Panc1 (cell line): Measurements from ENCODE around the gene FAAP20. TPM values are rescaled to one million over a fixed set of nuclear protein-coding genes. Genes with fewer than 3 reads are reported as not detected.
"Not testable (repeated sequence)": the region's sequence is repeated elsewhere in the genome, so short reads cannot be mapped to it uniquely, and the experiment has no call there.

Source experiments
- ATAC-seq: fragments of 200-7000 bp; cut with Tn5 transposase; 2 replicates; pipeline ENCODE4 v1.9.1; 2020; ENCODE audit warnings: mild to moderate bottlenecking, moderate library complexity
- BruUV-seq: library from RNA; stranded (reverse); fragments of 400-500 nt; replicated peaks from 2 replicates; lab custom pipeline; 2021; lab: Mats Ljungman, UMichigan
- CTCF ChIA-PET: fragments of 300-600 bp; sonication (Branson Sonifier 250); formaldehyde crosslinking; loops from one replicate; lab custom pipeline; 2022; ENCODE audit warnings: antibody characterized with exemption; lab: Charles Lee
- POLR2A ChIA-PET: fragments of 300-600 bp; sonication (Branson Sonifier 250); formaldehyde crosslinking; loops from one replicate; lab custom pipeline; 2022; ENCODE audit warnings: antibody characterized with exemption; lab: Charles Lee
- DNase-seq: peaks from one replicate; pipeline ENCODE4 v3.0.0-alpha.2; 2010; ENCODE audit warnings: low read depth, low spot score
- H3K27ac ChIP-seq: 2 replicates; pipeline ENCODE4 v1.5.1; 2011; ENCODE audit warnings: mild to moderate bottlenecking, low read length, inconsistent platforms
- H3K27me3 ChIP-seq: fragments of 200-500 bp; sonication (Bioruptor generic); 2 replicates; pipeline ENCODE4 v1.6.0; 2014; ENCODE audit warnings: low read length, inconsistent platforms; ENCODE audit not compliant: control insufficient read depth, insufficient read depth
- H3K36me3 ChIP-seq: fragments of 200-500 bp; sonication (Bioruptor generic); 2 replicates; pipeline ENCODE4 v1.5.1; 2014; ENCODE audit warnings: inconsistent platforms, mild to moderate bottlenecking, low read length, moderate library complexity; ENCODE audit not compliant: control insufficient read depth, insufficient read depth
- H3K4me1 ChIP-seq: 2 replicates; pipeline ENCODE4 v1.5.1; 2011; ENCODE audit warnings: inconsistent platforms, mild to moderate bottlenecking, low read length, moderate library complexity; ENCODE audit not compliant: control insufficient read depth, insufficient read depth
- H3K4me3 ChIP-seq, 2 experiments: 2 replicates each; pipeline ENCODE4 v1.5.1; 2011 to 2012; ENCODE audit warnings: low read depth in 2 of 2, low read length in 2 of 2, mild to moderate bottlenecking in 2 of 2, inconsistent platforms in 1 of 2, moderate library complexity in 1 of 2
- H3K9me3 ChIP-seq: fragments of 200-500 bp; sonication (Bioruptor generic); 2 replicates; pipeline ENCODE4 v1.5.1; 2014; ENCODE audit warnings: low read depth, mild to moderate bottlenecking, inconsistent platforms, low read length, moderate library complexity; ENCODE audit not compliant: control insufficient read depth, insufficient read depth
- POLR2AphosphoS5 ChIP-seq: IDR thresholded peaks from 2 replicates; pipeline ENCODE4 v1.6.1; 2012; ENCODE audit warnings: mild to moderate bottlenecking, low read depth, low read length, moderate library complexity
- SIN3A ChIP-seq: IDR thresholded peaks from 2 replicates; pipeline ENCODE4 v1.6.1; 2012; ENCODE audit warnings: low read depth, mild to moderate bottlenecking, low read length, moderate library complexity, borderline replicate concordance; ENCODE audit not compliant: insufficient read depth
- TCF7L2 ChIP-seq: IDR thresholded peaks from 2 replicates; pipeline ENCODE4 v1.6.1; 2011; ENCODE audit warnings: mild to moderate bottlenecking, low read depth, low read length, inconsistent platforms
- in situ Hi-C: cut with HindIII; loops from 2 replicates; pipeline ENCODE4 v1.10.0; 2016; ENCODE audit warnings: low sequenced_read_pairs, low pct_unique_long_range_greater_than_20kb
- intact Hi-C: fragments of 100-400 bp; cut with micrococcal nuclease; formaldehyde crosslinking; loops from one replicate; pipeline ENCODE4 v1.10.0; 2022; ENCODE audit not compliant: unreplicated experiment
- total RNA-seq: library from RNA; stranded (reverse); gene quantifications from one replicate; pipeline ENCODE4 v1.2.1, GENCODE V29; 2021; ENCODE audit not compliant: unreplicated experiment
- TF ChIP-seq, protein P1 (sequence below): fragments of 450-650 bp; IDR thresholded peaks from 2 replicates; pipeline ENCODE4 v1.5.1; 2017; ENCODE audit warnings: mild to moderate bottlenecking
- TF ChIP-seq, protein P2 (sequence below), 2 experiments: IDR thresholded peaks; 2 replicates each; pipeline ENCODE4 v1.6.1; 2011 to 2012; ENCODE audit warnings: low read depth in 2 of 2, control low read depth in 1 of 2, low read length in 1 of 2, mild to moderate bottlenecking in 1 of 2, moderate library complexity in 1 of 2; ENCODE audit not compliant: insufficient read depth in 1 of 2

Gene FAAP20
- total RNA-seq, 1 experiment from 2014 or later = 177 TPM

DNA sequence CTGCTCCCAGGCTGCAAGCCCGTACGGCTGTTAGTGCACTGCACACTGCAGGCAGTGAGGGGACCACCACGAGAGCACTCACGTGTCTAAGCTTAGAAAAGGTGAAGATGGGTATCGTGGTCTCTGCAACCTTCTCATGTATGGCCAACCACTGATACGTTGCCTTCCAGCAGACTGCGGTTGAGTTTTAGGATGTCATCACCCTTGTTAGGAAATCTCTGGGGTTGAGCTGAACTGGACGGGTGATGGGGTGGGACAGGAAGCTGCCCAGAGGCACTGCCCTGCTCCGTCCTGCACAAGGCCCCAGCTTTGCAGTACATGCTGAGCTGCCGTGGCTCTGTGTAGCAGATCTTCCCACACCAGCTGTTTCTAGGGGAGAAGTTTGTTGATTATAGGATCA is 43.3 kb downstream of the FAAP20 start:
- BruUV-seq = no TSS peak
- CTCF ChIA-PET = no interaction called here
- POLR2A ChIA-PET = interaction anchor here (0.6 kb wide), 1 partner anchor 238 kb away, joined by 9 read pairs; no protein-coding TSS in a partner anchor
- ATAC-seq = no peak
- Histone ChIP-seq H3K36me3 (no peaks in the 10 kb centered on the region), H3K27ac (no peak overlapping the region), H3K4me1 (no peaks in the 10 kb centered on the region), H3K4me3 (no peak overlapping the region), H3K27me3 (no peaks in the 10 kb centered on the region), H3K9me3 (no peaks in the 10 kb centered on the region)
- in situ Hi-C loops = no loop called here
- no peak for DNase-seq
- intact Hi-C loops = no loop called here
- TF ChIP-seq, protein P1, sequence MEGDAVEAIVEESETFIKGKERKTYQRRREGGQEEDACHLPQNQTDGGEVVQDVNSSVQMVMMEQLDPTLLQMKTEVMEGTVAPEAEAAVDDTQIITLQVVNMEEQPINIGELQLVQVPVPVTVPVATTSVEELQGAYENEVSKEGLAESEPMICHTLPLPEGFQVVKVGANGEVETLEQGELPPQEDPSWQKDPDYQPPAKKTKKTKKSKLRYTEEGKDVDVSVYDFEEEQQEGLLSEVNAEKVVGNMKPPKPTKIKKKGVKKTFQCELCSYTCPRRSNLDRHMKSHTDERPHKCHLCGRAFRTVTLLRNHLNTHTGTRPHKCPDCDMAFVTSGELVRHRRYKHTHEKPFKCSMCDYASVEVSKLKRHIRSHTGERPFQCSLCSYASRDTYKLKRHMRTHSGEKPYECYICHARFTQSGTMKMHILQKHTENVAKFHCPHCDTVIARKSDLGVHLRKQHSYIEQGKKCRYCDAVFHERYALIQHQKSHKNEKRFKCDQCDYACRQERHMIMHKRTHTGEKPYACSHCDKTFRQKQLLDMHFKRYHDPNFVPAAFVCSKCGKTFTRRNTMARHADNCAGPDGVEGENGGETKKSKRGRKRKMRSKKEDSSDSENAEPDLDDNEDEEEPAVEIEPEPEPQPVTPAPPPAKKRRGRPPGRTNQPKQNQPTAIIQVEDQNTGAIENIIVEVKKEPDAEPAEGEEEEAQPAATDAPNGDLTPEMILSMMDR = no peak
- TF ChIP-seq, protein P2, sequence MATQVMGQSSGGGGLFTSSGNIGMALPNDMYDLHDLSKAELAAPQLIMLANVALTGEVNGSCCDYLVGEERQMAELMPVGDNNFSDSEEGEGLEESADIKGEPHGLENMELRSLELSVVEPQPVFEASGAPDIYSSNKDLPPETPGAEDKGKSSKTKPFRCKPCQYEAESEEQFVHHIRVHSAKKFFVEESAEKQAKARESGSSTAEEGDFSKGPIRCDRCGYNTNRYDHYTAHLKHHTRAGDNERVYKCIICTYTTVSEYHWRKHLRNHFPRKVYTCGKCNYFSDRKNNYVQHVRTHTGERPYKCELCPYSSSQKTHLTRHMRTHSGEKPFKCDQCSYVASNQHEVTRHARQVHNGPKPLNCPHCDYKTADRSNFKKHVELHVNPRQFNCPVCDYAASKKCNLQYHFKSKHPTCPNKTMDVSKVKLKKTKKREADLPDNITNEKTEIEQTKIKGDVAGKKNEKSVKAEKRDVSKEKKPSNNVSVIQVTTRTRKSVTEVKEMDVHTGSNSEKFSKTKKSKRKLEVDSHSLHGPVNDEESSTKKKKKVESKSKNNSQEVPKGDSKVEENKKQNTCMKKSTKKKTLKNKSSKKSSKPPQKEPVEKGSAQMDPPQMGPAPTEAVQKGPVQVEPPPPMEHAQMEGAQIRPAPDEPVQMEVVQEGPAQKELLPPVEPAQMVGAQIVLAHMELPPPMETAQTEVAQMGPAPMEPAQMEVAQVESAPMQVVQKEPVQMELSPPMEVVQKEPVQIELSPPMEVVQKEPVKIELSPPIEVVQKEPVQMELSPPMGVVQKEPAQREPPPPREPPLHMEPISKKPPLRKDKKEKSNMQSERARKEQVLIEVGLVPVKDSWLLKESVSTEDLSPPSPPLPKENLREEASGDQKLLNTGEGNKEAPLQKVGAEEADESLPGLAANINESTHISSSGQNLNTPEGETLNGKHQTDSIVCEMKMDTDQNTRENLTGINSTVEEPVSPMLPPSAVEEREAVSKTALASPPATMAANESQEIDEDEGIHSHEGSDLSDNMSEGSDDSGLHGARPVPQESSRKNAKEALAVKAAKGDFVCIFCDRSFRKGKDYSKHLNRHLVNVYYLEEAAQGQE (IDR thresholded peaks at IDR 0.05; ENCODE audit: insufficient read depth in 1 of 2, low read depth in 2 of 2, low read length in 1 of 2) = no peak
- no peak for TF ChIP-seq SIN3A
- TF ChIP-seq POLR2AphosphoS5 = no peak

DNA sequence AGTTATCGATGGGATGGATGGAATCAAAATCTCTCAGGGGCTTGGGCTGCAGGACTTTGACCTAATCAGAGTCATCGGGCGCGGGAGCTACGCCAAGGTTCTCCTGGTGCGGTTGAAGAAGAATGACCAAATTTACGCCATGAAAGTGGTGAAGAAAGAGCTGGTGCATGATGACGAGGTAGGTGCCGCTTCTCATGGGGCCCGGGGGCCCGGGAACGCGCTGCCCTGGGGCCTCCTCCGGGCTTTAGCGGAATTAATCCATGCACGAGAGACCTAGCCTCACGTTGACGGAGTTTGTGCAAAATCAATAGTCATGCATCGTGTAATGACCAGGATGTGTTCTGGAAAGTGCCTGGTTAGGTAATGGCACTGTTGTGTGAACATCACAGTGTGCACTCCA is 43.8 kb downstream of the FAAP20 start:
- no peaks in the 10 kb centered on the region for H3K36me3 ChIP-seq
- no peak overlapping the region for H3K4me3 ChIP-seq
- CTCF ChIA-PET = no interaction called here
- no peak overlapping the region for H3K27ac ChIP-seq
- in situ Hi-C loops = no loop called here
- POLR2A ChIA-PET = interaction anchor here (0.6 kb wide), 1 partner anchor 238 kb away, joined by 9 read pairs; no protein-coding TSS in a partner anchor
- ATAC-seq (no peak), DNase-seq (no peak)
- H3K4me1 ChIP-seq = no peaks in the 10 kb centered on the region
- intact Hi-C loops = no loop called here
- H3K27me3 ChIP-seq = no peaks in the 10 kb centered on the region
- no peaks in the 10 kb centered on the region for H3K9me3 ChIP-seq
- TF ChIP-seq SIN3A = no peak
- BruUV-seq = no TSS peak

DNA sequence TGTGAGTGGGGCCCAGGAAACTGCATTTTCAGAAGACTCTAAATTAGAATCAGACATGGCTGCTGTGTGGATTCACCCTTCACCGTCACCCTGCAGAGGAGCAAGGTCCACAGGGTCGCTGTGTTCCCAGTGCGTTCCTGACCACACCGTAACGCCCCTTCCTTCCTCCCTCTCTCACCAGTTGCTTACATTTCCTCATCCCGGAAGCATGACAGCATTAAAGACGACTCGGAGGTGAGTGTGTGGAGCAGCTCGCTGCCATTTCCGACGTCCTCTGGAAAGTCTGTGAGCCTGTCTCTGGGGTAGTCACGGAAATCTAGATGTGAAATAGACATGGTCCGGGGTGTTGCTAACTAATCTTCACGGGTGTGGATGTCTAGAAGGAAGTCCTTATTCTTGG is 45.9 kb downstream of the FAAP20 start:
- intact Hi-C loops = no loop called here
- in situ Hi-C loops = no loop called here
- no TSS peak for BruUV-seq
- Histone ChIP-seq H3K9me3 (no peaks in the 10 kb centered on the region), H3K27ac (no peak overlapping the region), H3K4me3 (no peak overlapping the region), H3K4me1 (no peaks in the 10 kb centered on the region), H3K27me3 (no peaks in the 10 kb centered on the region), H3K36me3 (no peaks in the 10 kb centered on the region; the same call in 1 of the 2 replicates)
- TF ChIP-seq, protein P2 (IDR thresholded peaks at IDR 0.05; ENCODE audit: insufficient read depth in 1 of 2, low read depth in 2 of 2, low read length in 1 of 2) = no peak
- TF ChIP-seq, protein P1 = no peak
- TF ChIP-seq SIN3A (no peak), TCF7L2 (no peak)
- no peak for DNase-seq
- ChIA-PET POLR2A (no interaction called here), CTCF (no interaction called here)
- no peak for ATAC-seq

DNA sequence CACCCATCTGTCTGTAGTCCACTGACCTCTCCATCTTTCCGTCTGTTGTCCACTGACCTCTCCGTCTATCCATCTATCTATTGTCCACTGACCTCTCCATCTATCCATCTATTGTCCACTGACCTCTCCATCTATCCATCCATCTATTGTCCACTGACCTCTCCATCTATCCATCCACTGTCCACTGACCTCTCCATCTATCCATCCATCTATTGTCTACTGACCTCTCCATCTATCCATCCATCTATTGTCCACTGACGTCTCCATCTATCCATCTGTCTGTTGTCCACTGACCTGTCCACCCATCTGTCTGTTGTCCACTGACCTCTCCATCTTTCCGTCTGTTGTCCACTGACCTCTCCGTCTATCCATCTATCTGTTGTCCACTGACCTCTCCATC is 46.7 kb downstream of the FAAP20 start:
- intact Hi-C loops, H3K36me3 ChIP-seq, H3K9me3 ChIP-seq, in situ Hi-C loops, POLR2A ChIA-PET, BruUV-seq, H3K4me3 ChIP-seq, H3K27ac ChIP-seq, DNase-seq, H3K4me1 ChIP-seq, ATAC-seq, CTCF ChIA-PET, H3K27me3 ChIP-seq: not testable (repeated sequence)
